ENCODE data around the gene RHOG. TPM values are rescaled to one million over a fixed set of nuclear protein-coding genes. Genes with fewer than 3 reads are reported as not detected.

Gene RHOG
- total and polyA plus RNA-seq, 11 donors = 17.9 to 69.1 (median 30.1) TPM

DNA sequence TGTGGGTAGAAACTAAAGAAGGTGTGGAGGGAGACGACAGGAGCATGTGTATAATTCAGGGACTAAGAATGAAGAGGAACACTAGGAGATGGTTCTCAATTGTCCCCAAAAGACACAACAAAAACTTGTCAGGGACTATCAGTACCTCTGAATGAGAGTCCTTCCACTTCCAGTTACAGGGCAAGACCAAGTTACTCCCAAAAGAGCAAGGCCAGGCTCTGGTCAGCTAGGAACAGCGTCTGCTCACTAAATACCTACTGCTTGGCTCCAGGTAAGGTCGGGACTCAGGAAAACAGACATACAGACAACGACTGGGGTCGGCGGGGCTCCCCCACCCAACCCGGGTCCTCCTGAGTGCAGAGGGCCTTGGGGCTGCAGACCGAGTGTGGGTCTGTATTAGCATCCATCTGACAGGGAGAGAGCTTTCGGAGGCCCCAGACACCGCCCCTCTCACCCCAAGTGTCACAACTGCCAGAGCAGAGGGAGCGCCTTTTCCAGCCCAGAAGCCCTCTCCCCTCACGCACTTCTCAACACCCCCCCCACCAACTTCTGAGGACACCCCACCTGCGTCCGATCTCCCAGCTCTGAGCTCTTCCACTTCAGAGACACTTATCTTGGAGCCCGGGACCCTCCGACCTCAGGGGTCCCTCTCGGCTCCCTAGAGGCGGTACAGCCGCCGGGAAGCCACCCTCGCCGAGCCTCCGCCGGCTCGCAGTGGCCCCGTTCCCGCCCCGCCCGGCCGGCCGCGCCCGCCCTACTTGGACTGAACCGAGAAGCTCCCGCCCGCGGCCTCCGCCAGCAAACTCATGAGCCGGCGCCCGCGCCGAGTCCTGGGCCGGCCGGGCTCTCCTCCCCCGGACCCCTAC, 522 bp downstream of the RHOG start:
- H3K36me3 ChIP-seq = no peaks in the 10 kb centered on the region
- DNase-seq (no peak), ATAC-seq (peak in 2 of 4 donors; percentile 43 to 46)
- peak overlapping the region; percentile 92 to 100 (median 98) for H3K27ac ChIP-seq
- no peaks in the 10 kb centered on the region for H3K9me3 ChIP-seq
- peaks cover 8 to 55% (median 45%) of the 10 kb centered on the region in 12 donors for H3K4me1 ChIP-seq
- TF ChIP-seq POLR2A (IDR thresholded peaks at IDR 0.05) = peak in 1 of 2 donors; percentile 41
- TF ChIP-seq, protein P1, sequence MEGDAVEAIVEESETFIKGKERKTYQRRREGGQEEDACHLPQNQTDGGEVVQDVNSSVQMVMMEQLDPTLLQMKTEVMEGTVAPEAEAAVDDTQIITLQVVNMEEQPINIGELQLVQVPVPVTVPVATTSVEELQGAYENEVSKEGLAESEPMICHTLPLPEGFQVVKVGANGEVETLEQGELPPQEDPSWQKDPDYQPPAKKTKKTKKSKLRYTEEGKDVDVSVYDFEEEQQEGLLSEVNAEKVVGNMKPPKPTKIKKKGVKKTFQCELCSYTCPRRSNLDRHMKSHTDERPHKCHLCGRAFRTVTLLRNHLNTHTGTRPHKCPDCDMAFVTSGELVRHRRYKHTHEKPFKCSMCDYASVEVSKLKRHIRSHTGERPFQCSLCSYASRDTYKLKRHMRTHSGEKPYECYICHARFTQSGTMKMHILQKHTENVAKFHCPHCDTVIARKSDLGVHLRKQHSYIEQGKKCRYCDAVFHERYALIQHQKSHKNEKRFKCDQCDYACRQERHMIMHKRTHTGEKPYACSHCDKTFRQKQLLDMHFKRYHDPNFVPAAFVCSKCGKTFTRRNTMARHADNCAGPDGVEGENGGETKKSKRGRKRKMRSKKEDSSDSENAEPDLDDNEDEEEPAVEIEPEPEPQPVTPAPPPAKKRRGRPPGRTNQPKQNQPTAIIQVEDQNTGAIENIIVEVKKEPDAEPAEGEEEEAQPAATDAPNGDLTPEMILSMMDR (IDR thresholded peaks at IDR 0.05) = no peak
- H3K27me3 ChIP-seq = no peaks in the 10 kb centered on the region
- H3K4me3 ChIP-seq = peak overlapping the region; percentile 42 to 98 (median 84)
- intact Hi-C loops (cut with DNase I) = loop anchor here in 8 of 10 donors (2.0 to 10.0 kb wide), 6 partner anchors 33 to 385 kb away; partner anchors contain the start of genes PGAP2 (in 4 of the 8) and NUP98 (in 3 of the 8)
- 3 to 7% (median 4%) methylated on average over 12 to 46 of the region's 46 CpGs for WGBS, 4 donors

DNA sequence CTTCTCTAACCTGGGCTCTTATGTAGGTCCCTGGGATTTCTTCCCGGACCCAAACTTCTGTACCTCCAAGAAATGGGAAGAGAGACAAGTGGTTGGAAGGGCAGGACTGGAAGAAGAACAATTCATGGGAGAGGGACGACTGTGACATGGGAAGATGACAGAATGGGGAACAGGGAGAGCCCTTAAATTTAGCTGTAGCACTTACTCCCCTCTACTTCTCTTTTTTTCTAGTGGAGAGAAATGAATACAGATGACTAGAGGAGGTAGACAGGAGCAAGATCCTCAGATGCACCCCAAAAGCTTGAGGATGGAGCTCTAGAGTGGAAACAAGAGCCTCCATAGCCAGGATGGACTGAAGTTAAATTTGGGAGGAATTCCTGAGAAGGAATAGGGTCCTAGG, 2.3 kb downstream of the RHOG start:
- peaks cover 8 to 72% (median 60%) of the 10 kb centered on the region in 12 donors for H3K4me1 ChIP-seq
- no peaks in the 10 kb centered on the region for H3K9me3 ChIP-seq
- peak overlapping the region in 11 of 12 donors; percentile 25 to 98 (median 50) for H3K27ac ChIP-seq
- H3K4me3 ChIP-seq = peak overlapping the region in 7 of 12 donors; percentile 10 to 98 (median 81)
- no peak for DNase-seq
- intact Hi-C loops (cut with DNase I) = no loop called here
- 80 to 88% (median 82%) methylated on average over 2 of the region's 2 CpGs for WGBS, 4 donors
- peaks cover 0 to 7% (median 0%) of the 10 kb centered on the region in 9 donors for H3K36me3 ChIP-seq
- no peak for ATAC-seq
- no peaks in the 10 kb centered on the region for H3K27me3 ChIP-seq
- no peak for TF ChIP-seq POLR2A (IDR thresholded peaks at IDR 0.05)
- TF ChIP-seq, protein P1 (IDR thresholded peaks at IDR 0.05) = no peak

DNA sequence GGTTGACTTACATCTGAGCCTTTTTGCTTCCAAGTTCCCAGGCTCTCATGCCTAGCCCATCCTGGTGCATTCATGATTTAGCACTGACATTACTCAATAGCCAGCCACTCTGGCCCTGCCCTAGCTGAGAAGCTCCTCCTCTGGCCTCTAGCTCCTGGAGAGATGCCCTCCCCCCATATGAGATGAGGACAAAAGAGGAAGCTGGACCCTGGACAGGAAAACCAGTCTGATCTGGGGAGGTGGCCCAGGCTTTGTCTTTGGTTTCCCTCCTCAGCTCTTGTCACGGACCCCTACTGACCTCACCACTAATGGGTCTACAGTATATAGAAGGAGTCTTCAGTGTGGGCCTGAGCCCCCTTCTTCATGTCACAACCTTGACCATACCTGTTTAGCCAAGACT, 3.0 kb downstream of the RHOG start:
- H3K4me3 ChIP-seq = peak overlapping the region in 6 of 12 donors; percentile 16 to 98 (median 48)
- ATAC-seq = peak in 3 of 4 donors; percentile 1 to 40 (median 15)
- intact Hi-C loops (cut with DNase I) = no loop called here

More for the DNA sequence above, 3.0 kb downstream of the RHOG start:
- Histone ChIP-seq H3K27ac (peak overlapping the region in 11 of 12 donors; percentile 25 to 98 (median 61)), H3K27me3 (no peaks in the 10 kb centered on the region), H3K36me3 (peaks cover 0 to 13% (median 0%) of the 10 kb centered on the region in 9 donors), H3K4me1 (peaks cover 8 to 80% (median 67%) of the 10 kb centered on the region in 12 donors), H3K9me3 (no peaks in the 10 kb centered on the region)
- TF ChIP-seq, protein P1 (IDR thresholded peaks at IDR 0.05) = no peak
- no peak for TF ChIP-seq POLR2A (IDR thresholded peaks at IDR 0.05)
- DNase-seq = peak; percentile 56 to 70 (median 67)
- WGBS, 4 donors = 38 to 74% (median 52%) methylated on average over 1 of the region's 1 CpG

Measured in heart left ventricle (tissue), 16 donors.